Suprapubic skin (tissue), 3 donors: ENCODE results near the gene CCBE1.

Experiments used
- EP300 ChIP-seq: sonication (generic); formaldehyde crosslinking; IDR thresholded peaks from one replicate; pipeline ENCODE4 v1.6.1; 2017; ENCODE audit warnings: antibody characterized with exemption
- POLR2A ChIP-seq, 2 donors: fragments of 450-650 bp; IDR thresholded peaks; one replicate each; pipeline ENCODE4 v1.6.1; 2017; ENCODE audit warnings: antibody characterized with exemption in 2 of 2, mild to moderate bottlenecking in 2 of 2, moderate library complexity in 2 of 2
- TF ChIP-seq, protein P1 (sequence below), 2 donors: fragments of 200-600 bp in 1 of 2; fragments of 450-650 bp in 1 of 2; sonication (generic) in 1 of 2; IDR thresholded peaks; one replicate each; pipeline ENCODE4 v1.5.1; 2016 to 2019; ENCODE audit warnings: antibody characterized with exemption in 2 of 2, mild to moderate bottlenecking in 1 of 2, moderate library complexity in 1 of 2

DNA sequence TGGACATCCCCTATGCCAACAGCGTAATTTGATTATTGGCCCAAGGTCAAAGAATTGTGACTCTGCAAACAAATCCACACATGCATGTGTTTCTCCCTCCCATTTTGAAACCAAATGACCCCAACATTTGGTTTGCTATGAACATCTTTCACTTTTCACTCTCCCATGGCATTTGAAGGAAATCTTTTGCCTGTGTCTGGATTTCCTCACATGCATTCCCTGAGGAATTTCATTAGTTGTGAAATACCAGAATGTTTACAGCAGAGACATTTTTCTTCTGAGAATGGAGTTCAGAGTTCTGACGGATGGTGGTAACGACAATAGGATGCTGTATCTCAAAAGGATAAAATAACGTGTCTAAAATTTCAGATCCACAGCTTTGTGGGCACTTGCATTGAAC lies 277.8 kb downstream of the CCBE1 start:
- TF ChIP-seq, protein P1, sequence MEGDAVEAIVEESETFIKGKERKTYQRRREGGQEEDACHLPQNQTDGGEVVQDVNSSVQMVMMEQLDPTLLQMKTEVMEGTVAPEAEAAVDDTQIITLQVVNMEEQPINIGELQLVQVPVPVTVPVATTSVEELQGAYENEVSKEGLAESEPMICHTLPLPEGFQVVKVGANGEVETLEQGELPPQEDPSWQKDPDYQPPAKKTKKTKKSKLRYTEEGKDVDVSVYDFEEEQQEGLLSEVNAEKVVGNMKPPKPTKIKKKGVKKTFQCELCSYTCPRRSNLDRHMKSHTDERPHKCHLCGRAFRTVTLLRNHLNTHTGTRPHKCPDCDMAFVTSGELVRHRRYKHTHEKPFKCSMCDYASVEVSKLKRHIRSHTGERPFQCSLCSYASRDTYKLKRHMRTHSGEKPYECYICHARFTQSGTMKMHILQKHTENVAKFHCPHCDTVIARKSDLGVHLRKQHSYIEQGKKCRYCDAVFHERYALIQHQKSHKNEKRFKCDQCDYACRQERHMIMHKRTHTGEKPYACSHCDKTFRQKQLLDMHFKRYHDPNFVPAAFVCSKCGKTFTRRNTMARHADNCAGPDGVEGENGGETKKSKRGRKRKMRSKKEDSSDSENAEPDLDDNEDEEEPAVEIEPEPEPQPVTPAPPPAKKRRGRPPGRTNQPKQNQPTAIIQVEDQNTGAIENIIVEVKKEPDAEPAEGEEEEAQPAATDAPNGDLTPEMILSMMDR (IDR thresholded peaks at IDR 0.05), result no peak
- no peak for TF ChIP-seq POLR2A (IDR thresholded peaks at IDR 0.05)
- no peak for TF ChIP-seq EP300
